Omental fat pad (tissue), 4 donors: ENCODE results near the gene COL6A2. TPM values are rescaled to one million over a fixed set of nuclear protein-coding genes. Genes with fewer than 3 reads are reported as not detected.
"Not testable (repeated sequence)": the region's sequence is repeated elsewhere in the genome, so short reads cannot be mapped to it uniquely, and the experiment has no call there.

ENCODE experiments used
- ATAC-seq: fragments of 150-250 bp; one replicate; pipeline ENCODE4 v1.9.1; 2016; ENCODE audit warnings: mild to moderate bottlenecking, moderate library complexity; ENCODE audit not compliant: low FRiP score
- DNase-seq: peaks from one replicate; pipeline ENCODE4 v3.0.0-alpha.2; 2019; ENCODE audit warnings: low spot score
- CTCF ChIP-seq, 3 donors: fragments of 450-650 bp; IDR thresholded peaks; one replicate each; pipeline ENCODE4 v1.5.1; 2016 to 2017; ENCODE audit warnings: antibody characterized with exemption in 3 of 3, mild to moderate bottlenecking in 3 of 3, moderate library complexity in 2 of 3
- total RNA-seq, 4 donors: library from RNA; depleted of rRNA; stranded (reverse); fragments of >200 nt; gene quantifications; one replicate each; pipeline ENCODE4 v1.1.0, GENCODE V29; 2016

The COL6A2 gene
- total RNA-seq, 4 donors from 2014 or later = 480 to 1,153 (median 616) TPM

GRCh38 chr21:46160907-46161632, 63.2 kb downstream of the COL6A2 start:
- no peak for TF ChIP-seq CTCF (IDR thresholded peaks at IDR 0.05)
- ATAC-seq (no peak), DNase-seq (peak; percentile 17)

- no peak for TF ChIP-seq CTCF (IDR thresholded peaks at IDR 0.05)
- ATAC-seq = peak; percentile 51
- peak; percentile 14 for DNase-seq
Observed at GRCh38 chr21:46161633-46162592, 64.0 kb downstream of the COL6A2 start.

GRCh38 chr21:46163380-46163779, 65.5 kb downstream of the COL6A2 start:
- TF ChIP-seq CTCF (IDR thresholded peaks at IDR 0.05) = no peak
- DNase-seq (peak; percentile 8), ATAC-seq (no peak)

GRCh38 chr21:46165098-46165497, 67.2 kb downstream of the COL6A2 start:
- no peak for TF ChIP-seq CTCF (IDR thresholded peaks at IDR 0.05)
- ATAC-seq = no peak
- DNase-seq = no peak

- DNase-seq (no peak), ATAC-seq (peak; percentile 23)
- no peak for TF ChIP-seq CTCF (IDR thresholded peaks at IDR 0.05)
Observed at GRCh38 chr21:46168238-46168637, 70.3 kb downstream of the COL6A2 start.

GRCh38 chr21:46168659-46169386, 70.9 kb downstream of the COL6A2 start:
- ATAC-seq (no peak), DNase-seq (peak; percentile 5)
- TF ChIP-seq CTCF (IDR thresholded peaks at IDR 0.05) = no peak

- peak; percentile 17 for DNase-seq
- ATAC-seq = not testable (repeated sequence)
Observed at GRCh38 chr21:46170436-46171193, 72.7 kb downstream of the COL6A2 start.
